K562 (cell line): ENCODE results near the gene CRACR2B. TPM values are rescaled to one million over a fixed set of nuclear protein-coding genes. Genes with fewer than 3 reads are reported as not detected.
A peak's percentile ranks its signal among the peaks of the same experiment; 100 is the strongest.

Experiments
- ARID1B ChIP-seq: fragments of 450-650 bp; IDR thresholded peaks from 2 replicates; pipeline ENCODE4 v1.6.1; 2016; ENCODE audit warnings: antibody characterized with exemption, mild to moderate bottlenecking, inconsistent platforms
- ARNT ChIP-seq, 2 experiments: fragments of 450-650 bp; IDR thresholded peaks; 2 replicates each; pipeline ENCODE4 v1.6.1; 2016; ENCODE audit warnings: mild to moderate bottlenecking in 1 of 2
- HMGXB4 ChIP-seq: sonication (generic); formaldehyde crosslinking; IDR thresholded peaks from 2 replicates; pipeline ENCODE4 v1.8.1; 2023; ENCODE audit warnings: mild to moderate bottlenecking, missing genetic modification reagents
- KLF13 ChIP-seq: fragments of 450-650 bp; IDR thresholded peaks from 2 replicates; pipeline ENCODE4 v1.6.1; 2016; ENCODE audit warnings: missing genetic modification characterization, low read depth, mild to moderate bottlenecking, missing compliant biosample characterization, moderate library complexity, borderline replicate concordance
- MEIS2 ChIP-seq: fragments of 450-650 bp; IDR thresholded peaks from 2 replicates; pipeline ENCODE4 v1.6.1; 2014; ENCODE audit warnings: mild to moderate bottlenecking; ENCODE audit not compliant: partially characterized antibody
- RB1 ChIP-seq: fragments of 450-650 bp; IDR thresholded peaks from 2 replicates; pipeline ENCODE4 v1.6.1; 2017; ENCODE audit warnings: low read depth, mild to moderate bottlenecking
- SAP30 ChIP-seq: fragments of 200-600 bp; sonication (generic); IDR thresholded peaks from 2 replicates; pipeline ENCODE4 v1.6.1; 2012; ENCODE audit warnings: borderline replicate concordance, low read depth, mild to moderate bottlenecking, moderate library complexity, low read length, control low read depth, inconsistent platforms; ENCODE audit not compliant: insufficient read depth, poor library complexity, severe bottlenecking
- SMARCA4 ChIP-seq: fragments of 450-650 bp; IDR thresholded peaks from 2 replicates; pipeline ENCODE4 v1.6.1; 2016
- SMARCB1 ChIP-seq: IDR thresholded peaks from 2 replicates; pipeline ENCODE4 v1.6.1; 2011; ENCODE audit warnings: improper control_type of control experiment, low read depth; ENCODE audit not compliant: insufficient read length
- SMARCC2 ChIP-seq: fragments of 450-650 bp; IDR thresholded peaks from 2 replicates; pipeline ENCODE4 v1.6.1; 2017; ENCODE audit warnings: antibody characterized with exemption, moderate library complexity, mild to moderate bottlenecking, low read depth
- SRF ChIP-seq, 2 experiments: fragments of 250-450, 450-650 bp in 1 of 2; sonication (Bioruptor Pico) in 1 of 2; sonication (generic) in 1 of 2; formaldehyde crosslinking; IDR thresholded peaks; 2 replicates each; pipeline versions ENCODE4 v1.5.0 to v1.5.1; 2020 to 2022; ENCODE audit warnings: mild to moderate bottlenecking in 1 of 2, missing genetic modification reagents in 1 of 2
- SUPT5H ChIP-seq: fragments of 450-650 bp; IDR thresholded peaks from 2 replicates; pipeline ENCODE4 v1.6.1; 2016
- USF2 ChIP-seq: sonication (generic); formaldehyde crosslinking; IDR thresholded peaks from 2 replicates; pipeline ENCODE4 v1.5.0; 2020; ENCODE audit warnings: missing genetic modification reagents
- VEZF1 ChIP-seq: fragments of 200-800 bp; sonication (Bioruptor generic); IDR thresholded peaks from 2 replicates; pipeline ENCODE4 v1.6.1; 2017; ENCODE audit warnings: missing genetic modification characterization, missing compliant biosample characterization
- ZBTB12 ChIP-seq: fragments of 250-450 bp; sonication (Bioruptor Pico); IDR thresholded peaks from 2 replicates; pipeline ENCODE4 v1.4.0; 2020
- ZNF133 ChIP-seq: fragments of 250-450 bp; sonication (Bioruptor Pico); IDR thresholded peaks from 2 replicates; pipeline ENCODE4 v1.4.0; 2020; ENCODE audit warnings: mild to moderate bottlenecking
- ZNF398 ChIP-seq: fragments of 250-450 bp; sonication (Bioruptor Pico); IDR thresholded peaks from 2 replicates; pipeline ENCODE4 v1.8.0; 2021; ENCODE audit warnings: moderate library complexity, mild to moderate bottlenecking, inconsistent platforms
- polyA plus RNA-seq, 8 experiments: library from polyadenylated mRNA; depleted of rRNA in 4 of 8; stranded (reverse) in 5 of 8; unstranded in 3 of 8; fragments of >200 nt; fragmentation: Nextera tagmentation in 2 of 8; fragmentation: Illumina TruSeq in 1 of 8; extraction: Ambion mirVana in 2 of 8; extraction: Trizol in 1 of 8; gene quantifications; 2 replicates each; pipeline versions ENCODE4 v1.2.1 to v1.2.3, GENCODE V29; 2011 to 2014; ENCODE audit warnings: inconsistent platforms in 1 of 8, missing spikeins in 1 of 8
- total RNA-seq, 7 experiments: library from RNA; depleted of rRNA in 6 of 7; stranded (reverse); fragments of >200 nt in 6 of 7; fragmentation: Illumina TruSeq in 2 of 7; extraction: Trizol in 2 of 7; gene quantifications; 2 replicates each; pipeline versions ENCODE4 v1.2.1 to v1.2.3, GENCODE V29; 2011 to 2021; ENCODE audit warnings: low replicate concordance in 1 of 7
- TF ChIP-seq, protein P1 (sequence below): fragments of 250-450 bp; sonication (Bioruptor Pico); IDR thresholded peaks from 2 replicates; pipeline ENCODE4 v1.9.0; 2021; ENCODE audit warnings: mild to moderate bottlenecking
- TF ChIP-seq, protein P2 (sequence below): fragments of 250-450 bp; sonication (Bioruptor Pico); IDR thresholded peaks from 2 replicates; pipeline ENCODE4 v1.8.0; 2021; ENCODE audit warnings: moderate library complexity, mild to moderate bottlenecking, inconsistent platforms

The CRACR2B gene
- total and polyA plus RNA-seq, 9 of the 15 experiments (the other 6 are each of a cell fraction or from before 2014, with no cell fraction given) = 0.10 to 51.0 (median 6.0) TPM

- TF ChIP-seq SAP30 = peak; percentile 86
- TF ChIP-seq KLF13 (tag) = 0 out of 2 replicates have a peak, but pooled peaks have one; percentile 27
- no peak for TF ChIP-seq ZNF133
- TF ChIP-seq SMARCC2 = no peak
- TF ChIP-seq SUPT5H = peak; percentile 44; the same call in 1 of the 2 replicates
- TF ChIP-seq, protein P1, sequence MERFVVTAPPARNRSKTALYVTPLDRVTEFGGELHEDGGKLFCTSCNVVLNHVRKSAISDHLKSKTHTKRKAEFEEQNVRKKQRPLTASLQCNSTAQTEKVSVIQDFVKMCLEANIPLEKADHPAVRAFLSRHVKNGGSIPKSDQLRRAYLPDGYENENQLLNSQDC = no peak
- peak; percentile 91 for TF ChIP-seq VEZF1
- TF ChIP-seq MEIS2 = no peak
- no peak for TF ChIP-seq ARID1B
- TF ChIP-seq SMARCA4 = no peak
- TF ChIP-seq, protein P2, sequence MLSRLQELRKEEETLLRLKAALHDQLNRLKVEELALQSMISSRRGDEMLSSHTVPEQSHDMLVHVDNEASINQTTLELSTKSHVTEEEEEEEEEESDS (CRISPR knock-in tag) = no peak
- no peak for TF ChIP-seq ARNT (IDR thresholded peaks at IDR 0.05)
- no peak for TF ChIP-seq SMARCB1
- no peak for TF ChIP-seq SRF (CRISPR knock-in tag; IDR thresholded peaks at IDR 0.05)
- no peak for TF ChIP-seq USF2 (CRISPR knock-in tag)
- no peak for TF ChIP-seq ZNF398 (CRISPR knock-in tag)
- no peak for TF ChIP-seq ZBTB12 (CRISPR knock-in tag)
- no peak for TF ChIP-seq HMGXB4 (CRISPR knock-in tag)
- no peak for TF ChIP-seq RB1
Measured at GRCh38 chr11:795634-796564, 31.8 kb upstream of the CRACR2B start (continued).
